Activated naive CD8-positive, alpha-beta T cell treated with anti-CD3 and anti-CD28 coated beads, Interleukin-2, amount 10 ng/mL, durations not matched to agents 7 days and 5 days (primary cell): Measurements from ENCODE around the gene ARHGEF4. TPM values are rescaled to one million over a fixed set of nuclear protein-coding genes. Genes with fewer than 3 reads are reported as not detected.

Source experiments
- ATAC-seq: fragments of 150-1000 bp; cut with Tn5 transposase; one replicate; pipeline ENCODE4 v1.10.0; 2021; ENCODE audit warnings: low read depth, moderate library complexity
- POLR2A ChIA-PET: fragments of 350-600 bp; sonication (Branson Sonifier 250); formaldehyde crosslinking; loops from one replicate; lab custom pipeline; 2021; ENCODE audit warnings: antibody characterized with exemption; lab: Charles Lee
- DNase-seq: peaks from one replicate; pipeline ENCODE4 v3.0.0; 2021
- H3K27ac Mint-ChIP-seq: one replicate; pipeline ENCODE4 v1.8.0; 2022; ENCODE audit warnings: mild to moderate bottlenecking, mixed read lengths
- H3K27me3 Mint-ChIP-seq: one replicate; pipeline ENCODE4 v1.8.0; 2022; ENCODE audit warnings: mild to moderate bottlenecking, moderate library complexity, mixed read lengths
- H3K36me3 Mint-ChIP-seq: one replicate; pipeline ENCODE4 v1.8.0; 2021; ENCODE audit warnings: mild to moderate bottlenecking, mixed read lengths
- H3K4me1 Mint-ChIP-seq: one replicate; pipeline ENCODE4 v1.8.0; 2021; ENCODE audit warnings: mixed read lengths
- H3K4me3 Mint-ChIP-seq: one replicate; pipeline ENCODE4 v1.8.0; 2022; ENCODE audit warnings: mild to moderate bottlenecking, moderate library complexity, mixed read lengths
- H3K9me3 Mint-ChIP-seq: one replicate; pipeline ENCODE4 v1.8.0; 2021; ENCODE audit warnings: mixed read lengths
- total RNA-seq, 2 experiments: library from RNA; stranded (reverse); gene quantifications; one replicate each; pipeline ENCODE4 v1.2.3, GENCODE V29; 2021

ARHGEF4 gene
- total RNA-seq, 2 experiments from 2014 or later: 3.7 to 5.4 TPM

GRCh38 chr2:131034122-131035051 is 197.7 kb downstream of the ARHGEF4 start:
- peaks cover 39% of the 10 kb centered on the region for H3K27me3 Mint-ChIP-seq
- H3K9me3 Mint-ChIP-seq: no peaks in the 10 kb centered on the region
- H3K27ac Mint-ChIP-seq: peak overlapping the region; percentile 25
- peak overlapping the region; percentile 56 for H3K4me3 Mint-ChIP-seq
- ATAC-seq (peak; percentile 60), DNase-seq (no peak)
- H3K4me1 Mint-ChIP-seq: peaks cover 1% of the 10 kb centered on the region
- POLR2A ChIA-PET: no interaction called here
- H3K36me3 Mint-ChIP-seq: no peaks in the 10 kb centered on the region

- Mint-ChIP-seq H3K27me3 (peaks cover 36% of the 10 kb centered on the region), H3K4me3 (peak overlapping the region; percentile 50), H3K36me3 (no peaks in the 10 kb centered on the region), H3K27ac (no peak overlapping the region), H3K4me1 (peaks cover 3% of the 10 kb centered on the region), H3K9me3 (no peaks in the 10 kb centered on the region)
- POLR2A ChIA-PET: no interaction called here
- no peak for DNase-seq
- ATAC-seq: peak; percentile 18
These were observed 198.6 kb downstream of the ARHGEF4 start for GRCh38 chr2:131035112-131035825.

GRCh38 chr2:131035826-131036231 is 199.1 kb downstream of the ARHGEF4 start:
- POLR2A ChIA-PET: no interaction called here
- DNase-seq (no peak), ATAC-seq (no peak)
- Mint-ChIP-seq H3K27ac (no peak overlapping the region), H3K36me3 (no peaks in the 10 kb centered on the region), H3K4me3 (peak overlapping the region; percentile 19), H3K4me1 (peaks cover 3% of the 10 kb centered on the region), H3K27me3 (peaks cover 33% of the 10 kb centered on the region), H3K9me3 (no peaks in the 10 kb centered on the region)

- Mint-ChIP-seq H3K27ac (no peak overlapping the region), H3K27me3 (peaks cover 33% of the 10 kb centered on the region)
- POLR2A ChIA-PET: no interaction called here
These were observed 199.6 kb downstream of the ARHGEF4 start for GRCh38 chr2:131036269-131036668.

GRCh38 chr2:131036696-131037397 is 200.1 kb downstream of the ARHGEF4 start:
- peaks cover 33% of the 10 kb centered on the region for H3K27me3 Mint-ChIP-seq
- H3K27ac Mint-ChIP-seq: no peak overlapping the region
- POLR2A ChIA-PET: interaction anchor here (0.9 kb wide), 1 partner anchor 26 kb away, joined by 3 read pairs; no protein-coding TSS in a partner anchor
- no peak for ATAC-seq
- peaks cover 13% of the 10 kb centered on the region for H3K4me1 Mint-ChIP-seq
- DNase-seq: no peak
- H3K9me3 Mint-ChIP-seq: no peaks in the 10 kb centered on the region
- H3K36me3 Mint-ChIP-seq: peaks cover 3% of the 10 kb centered on the region
- H3K4me3 Mint-ChIP-seq: no peak overlapping the region

More at GRCh38 chr2:131036269-131036668, 199.6 kb downstream of the ARHGEF4 start:
- Mint-ChIP-seq H3K9me3 (no peaks in the 10 kb centered on the region), H3K4me1 (peaks cover 8% of the 10 kb centered on the region), H3K36me3 (peaks cover 3% of the 10 kb centered on the region), H3K4me3 (no peak overlapping the region)
- ATAC-seq (no peak), DNase-seq (no peak)

- DNase-seq (no peak), ATAC-seq (no peak)
- POLR2A ChIA-PET: interaction anchor here (0.9 to 1.2 kb wide), 2 partner anchors 20 to 27 kb away, joined by 3 read pairs; no protein-coding TSS in a partner anchor
- peaks cover 3% of the 10 kb centered on the region for H3K36me3 Mint-ChIP-seq
- H3K9me3 Mint-ChIP-seq: no peaks in the 10 kb centered on the region
- peaks cover 17% of the 10 kb centered on the region for H3K4me1 Mint-ChIP-seq
- no peak overlapping the region for H3K4me3 Mint-ChIP-seq
- H3K27ac Mint-ChIP-seq: no peak overlapping the region
- peaks cover 27% of the 10 kb centered on the region for H3K27me3 Mint-ChIP-seq
These were observed 200.9 kb downstream of the ARHGEF4 start for GRCh38 chr2:131037398-131038257.

- DNase-seq (no peak), ATAC-seq (no peak)
- Mint-ChIP-seq H3K4me1 (peaks cover 17% of the 10 kb centered on the region), H3K27me3 (peaks cover 18% of the 10 kb centered on the region), H3K36me3 (peaks cover 3% of the 10 kb centered on the region), H3K9me3 (no peaks in the 10 kb centered on the region), H3K4me3 (no peak overlapping the region), H3K27ac (no peak overlapping the region)
- POLR2A ChIA-PET: interaction anchor here (1.2 kb wide), 1 partner anchor 21 kb away, joined by 3 read pairs; no protein-coding TSS in a partner anchor
These were observed 201.8 kb downstream of the ARHGEF4 start for GRCh38 chr2:131038258-131039100.

GRCh38 chr2:131039101-131039440 is 202.4 kb downstream of the ARHGEF4 start:
- Mint-ChIP-seq H3K4me1 (peaks cover 17% of the 10 kb centered on the region), H3K27ac (no peak overlapping the region), H3K27me3 (peaks cover 12% of the 10 kb centered on the region), H3K9me3 (no peaks in the 10 kb centered on the region), H3K36me3 (peaks cover 3% of the 10 kb centered on the region), H3K4me3 (peak overlapping the region; percentile 83)
- ATAC-seq: no peak
- POLR2A ChIA-PET: no interaction called here
- no peak for DNase-seq

GRCh38 chr2:131039535-131039907 is 202.8 kb downstream of the ARHGEF4 start:
- H3K9me3 Mint-ChIP-seq: no peaks in the 10 kb centered on the region
- no peak for DNase-seq
- peaks cover 8% of the 10 kb centered on the region for H3K27me3 Mint-ChIP-seq
- ATAC-seq: no peak
- peaks cover 3% of the 10 kb centered on the region for H3K36me3 Mint-ChIP-seq
- H3K4me1 Mint-ChIP-seq: peaks cover 17% of the 10 kb centered on the region
- H3K4me3 Mint-ChIP-seq: peak overlapping the region; percentile 83
- H3K27ac Mint-ChIP-seq: no peak overlapping the region
- POLR2A ChIA-PET: interaction anchor here (3.2 kb wide), 1 partner anchor 29 kb away, joined by 28 read pairs; no protein-coding TSS in a partner anchor

GRCh38 chr2:131039908-131040660 is 203.4 kb downstream of the ARHGEF4 start:
- ATAC-seq (peak; percentile 55), DNase-seq (peak; percentile 70)
- peaks cover 3% of the 10 kb centered on the region for H3K36me3 Mint-ChIP-seq
- H3K27ac Mint-ChIP-seq: peak overlapping the region; percentile 91
- peaks cover 17% of the 10 kb centered on the region for H3K4me1 Mint-ChIP-seq
- H3K9me3 Mint-ChIP-seq: no peaks in the 10 kb centered on the region
- H3K27me3 Mint-ChIP-seq: peaks cover 8% of the 10 kb centered on the region
- POLR2A ChIA-PET: interaction anchor here (1.5 to 4.2 kb wide), 3 partner anchors 30 to 243 kb away, joined by 3 to 28 read pairs (median 26); partner anchors contain the start of gene FAM168B
- H3K4me3 Mint-ChIP-seq: peak overlapping the region; percentile 83
